Activated naive CD4-positive, alpha-beta T cell treated with anti-CD3 and anti-CD28 coated beads for 36 hours (primary cell): Measurements from ENCODE around the gene RNU1-3. TPM values are rescaled to one million over a fixed set of nuclear protein-coding genes. Genes with fewer than 3 reads are reported as not detected.
"Not testable (repeated sequence)": the region's sequence is repeated elsewhere in the genome, so short reads cannot be mapped to it uniquely, and the experiment has no call there.

Source experiments
- CTCF ChIA-PET: fragments of 350-600 bp; sonication (Branson Sonifier 250); formaldehyde crosslinking; loops from one replicate; lab custom pipeline; 2021; ENCODE audit warnings: antibody characterized with exemption; lab: Charles Lee
- DNase-seq: peaks from one replicate; pipeline ENCODE4 v3.0.0-alpha.2; 2020
- H3K27ac Mint-ChIP-seq: one replicate; pipeline ENCODE4 v1.8.0; 2021; ENCODE audit warnings: mild to moderate bottlenecking, mixed read lengths
- H3K27me3 Mint-ChIP-seq: one replicate; pipeline ENCODE4 v1.8.0; 2021; ENCODE audit warnings: low read depth, mixed read lengths
- H3K36me3 Mint-ChIP-seq: one replicate; pipeline ENCODE4 v1.8.0; 2021; ENCODE audit warnings: low read depth, mixed read lengths
- H3K4me1 Mint-ChIP-seq: one replicate; pipeline ENCODE4 v1.8.0; 2021; ENCODE audit warnings: low read depth, mixed read lengths
- H3K4me3 Mint-ChIP-seq: one replicate; pipeline ENCODE4 v1.8.0; 2021; ENCODE audit warnings: mild to moderate bottlenecking, moderate library complexity, mixed read lengths
- H3K9me3 Mint-ChIP-seq: one replicate; pipeline ENCODE4 v1.8.0; 2021; ENCODE audit warnings: mixed read lengths
- intact Hi-C: fragments of 100-400 bp; cut with micrococcal nuclease; formaldehyde crosslinking; loops from one replicate; pipeline ENCODE4 v1.15.1; 2023
- total RNA-seq, 2 experiments: library from RNA; stranded (reverse); gene quantifications; one replicate each; pipeline ENCODE4 v1.2.3, GENCODE V29; 2021

Gene RNU1-3
- total RNA-seq, 2 experiments from 2014 or later = 1,341 to 1,386 TPM

- CTCF ChIA-PET, H3K4me1 Mint-ChIP-seq, intact Hi-C loops, H3K9me3 Mint-ChIP-seq, H3K27ac Mint-ChIP-seq, H3K27me3 Mint-ChIP-seq, H3K36me3 Mint-ChIP-seq: not testable (repeated sequence)
- H3K4me3 Mint-ChIP-seq = peak overlapping the region; percentile 42
- DNase-seq = peak; percentile 57
Measured at GRCh38 chr1:16647179-16648176, 19.3 kb downstream of the RNU1-3 start.

DNA sequence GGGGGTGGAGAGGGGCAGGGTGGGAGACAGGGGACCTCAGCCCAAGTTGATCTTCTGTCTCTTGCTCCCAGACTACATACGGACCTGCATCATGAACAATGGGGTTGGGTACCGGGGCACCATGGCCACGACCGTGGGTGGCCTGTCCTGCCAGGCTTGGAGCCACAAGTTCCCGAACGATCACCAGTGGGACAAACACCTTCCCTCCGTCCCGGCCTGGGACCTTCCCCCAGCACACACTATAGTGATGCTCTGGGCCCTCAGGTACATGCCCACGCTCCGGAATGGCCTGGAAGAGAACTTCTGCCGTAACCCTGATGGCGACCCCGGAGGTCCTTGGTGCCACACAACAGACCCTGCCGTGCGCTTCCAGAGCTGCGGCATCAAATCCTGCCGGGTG lies 20.0 kb downstream of the RNU1-3 start:
- DNase-seq, H3K4me3 Mint-ChIP-seq, H3K27ac Mint-ChIP-seq, CTCF ChIA-PET, intact Hi-C loops, H3K36me3 Mint-ChIP-seq, H3K27me3 Mint-ChIP-seq, H3K9me3 Mint-ChIP-seq, H3K4me1 Mint-ChIP-seq: not testable (repeated sequence)

DNA sequence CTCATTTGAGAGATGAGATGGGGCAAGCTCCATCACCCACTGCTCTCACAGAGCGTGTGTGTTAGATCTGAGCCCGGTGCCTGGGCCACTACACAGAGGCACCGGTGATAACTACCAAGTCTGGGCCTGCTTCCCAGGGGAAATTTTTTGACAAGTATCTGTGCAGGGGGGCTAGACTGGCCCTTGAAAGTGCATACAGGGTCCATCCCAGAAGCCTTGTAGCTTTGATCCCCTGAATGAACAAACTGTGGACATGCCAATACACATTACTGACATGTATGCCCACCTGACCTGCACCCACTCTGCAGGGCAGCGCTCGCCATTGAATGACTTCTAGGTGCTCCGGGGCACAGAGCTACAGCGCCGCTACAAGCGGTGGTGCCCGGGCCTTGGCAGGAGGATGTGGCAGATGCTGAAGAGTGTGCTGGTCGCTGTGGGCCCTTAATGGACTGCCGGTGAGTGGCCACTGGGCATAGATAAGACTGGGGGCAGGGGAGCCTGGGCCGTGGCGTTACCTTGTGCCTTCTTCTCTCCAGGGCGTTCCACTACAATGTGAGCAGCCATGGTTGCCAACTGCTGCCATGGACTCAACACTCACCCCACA lies 20.6 kb downstream of the RNU1-3 start:
- H3K27me3 Mint-ChIP-seq, intact Hi-C loops, H3K27ac Mint-ChIP-seq, H3K9me3 Mint-ChIP-seq, CTCF ChIA-PET, H3K4me1 Mint-ChIP-seq, H3K36me3 Mint-ChIP-seq: not testable (repeated sequence)
- peak overlapping the region; percentile 20 for H3K4me3 Mint-ChIP-seq
- DNase-seq = peak; percentile 4

DNA sequence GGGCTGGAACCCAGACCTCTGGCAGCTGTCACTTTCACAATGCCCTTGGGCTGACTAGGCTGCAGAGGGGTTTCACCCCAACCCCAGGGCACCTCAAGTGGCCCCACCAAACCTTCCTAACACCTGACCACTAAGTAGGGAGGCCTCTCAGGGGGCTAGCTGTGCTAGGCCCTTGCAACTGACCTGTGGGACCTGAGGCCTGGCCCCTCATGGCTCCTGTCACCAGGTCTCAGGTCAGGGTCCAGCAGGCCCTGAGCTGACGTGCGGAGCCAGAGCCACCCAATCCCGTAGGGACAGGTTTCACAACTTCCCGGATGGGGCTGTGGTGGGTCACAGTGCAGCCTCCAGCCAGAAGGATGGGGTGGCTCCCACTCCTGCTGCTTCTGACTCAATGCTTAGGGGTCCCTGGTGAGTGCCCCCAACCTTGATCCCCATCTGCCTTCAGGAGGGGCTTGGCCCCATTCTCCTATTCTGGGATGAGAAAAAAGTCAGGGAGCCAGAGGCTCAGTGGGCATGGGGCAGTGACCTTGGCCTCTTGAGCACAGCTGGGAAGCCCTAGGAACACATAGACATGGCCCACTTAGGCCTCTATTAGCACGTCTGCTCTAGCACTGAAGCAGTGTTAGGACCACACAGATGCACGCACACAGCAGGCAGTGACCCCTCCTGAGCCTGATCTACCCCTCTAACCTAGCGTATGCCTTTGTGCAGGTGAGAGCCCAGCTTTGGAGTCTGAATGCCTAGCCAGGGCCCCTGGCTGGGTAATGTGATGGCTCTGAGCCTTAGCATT lies 21.3 kb downstream of the RNU1-3 start:
- H3K9me3 Mint-ChIP-seq, H3K27me3 Mint-ChIP-seq, H3K27ac Mint-ChIP-seq, H3K4me3 Mint-ChIP-seq, H3K36me3 Mint-ChIP-seq, CTCF ChIA-PET, H3K4me1 Mint-ChIP-seq, intact Hi-C loops: not testable (repeated sequence)
- DNase-seq = peak; percentile 10

GRCh38 chr1:16644482-16645270 lies 22.1 kb downstream of the RNU1-3 start:
- H3K4me3 Mint-ChIP-seq, H3K27ac Mint-ChIP-seq, H3K27me3 Mint-ChIP-seq, H3K4me1 Mint-ChIP-seq, H3K9me3 Mint-ChIP-seq, H3K36me3 Mint-ChIP-seq, intact Hi-C loops: not testable (repeated sequence)
- CTCF ChIA-PET = interaction anchor here (0.6 kb wide), 1 partner anchor 62 kb away, joined by 4 read pairs; no protein-coding TSS in a partner anchor
- DNase-seq = peak; percentile 98

- DNase-seq = no peak
- CTCF ChIA-PET = interaction anchor here (0.6 kb wide), 1 partner anchor 63 kb away, joined by 4 read pairs; no protein-coding TSS in a partner anchor
- Mint-ChIP-seq H3K9me3 (no peaks in the 10 kb centered on the region), H3K27me3 (no peaks in the 10 kb centered on the region), H3K27ac (no peak overlapping the region), H3K4me3 (no peak overlapping the region), H3K36me3 (no peaks in the 10 kb centered on the region), H3K4me1 (no peaks in the 10 kb centered on the region)
- intact Hi-C loops = no loop called here
Measured at GRCh38 chr1:16644193-16644481, 22.6 kb downstream of the RNU1-3 start.

GRCh38 chr1:16643476-16644192 lies 23.1 kb downstream of the RNU1-3 start:
- H3K4me1 Mint-ChIP-seq, H3K9me3 Mint-ChIP-seq, H3K27me3 Mint-ChIP-seq, H3K36me3 Mint-ChIP-seq, intact Hi-C loops, H3K4me3 Mint-ChIP-seq, H3K27ac Mint-ChIP-seq: not testable (repeated sequence)
- CTCF ChIA-PET = interaction anchor here (0.6 kb wide), 1 partner anchor 64 kb away, joined by 4 read pairs; no protein-coding TSS in a partner anchor
- DNase-seq = peak; percentile 41

- CTCF ChIA-PET, H3K9me3 Mint-ChIP-seq, H3K36me3 Mint-ChIP-seq, H3K27me3 Mint-ChIP-seq, intact Hi-C loops, H3K4me3 Mint-ChIP-seq, H3K4me1 Mint-ChIP-seq, H3K27ac Mint-ChIP-seq: not testable (repeated sequence)
- peak; percentile 12 for DNase-seq
Measured at GRCh38 chr1:16643001-16643411, 23.7 kb downstream of the RNU1-3 start.

GRCh38 chr1:16642025-16642966 lies 24.5 kb downstream of the RNU1-3 start:
- H3K4me1 Mint-ChIP-seq, H3K4me3 Mint-ChIP-seq, H3K36me3 Mint-ChIP-seq, CTCF ChIA-PET, H3K9me3 Mint-ChIP-seq, H3K27me3 Mint-ChIP-seq, H3K27ac Mint-ChIP-seq, intact Hi-C loops: not testable (repeated sequence)
- DNase-seq = peak; percentile 3

DNA sequence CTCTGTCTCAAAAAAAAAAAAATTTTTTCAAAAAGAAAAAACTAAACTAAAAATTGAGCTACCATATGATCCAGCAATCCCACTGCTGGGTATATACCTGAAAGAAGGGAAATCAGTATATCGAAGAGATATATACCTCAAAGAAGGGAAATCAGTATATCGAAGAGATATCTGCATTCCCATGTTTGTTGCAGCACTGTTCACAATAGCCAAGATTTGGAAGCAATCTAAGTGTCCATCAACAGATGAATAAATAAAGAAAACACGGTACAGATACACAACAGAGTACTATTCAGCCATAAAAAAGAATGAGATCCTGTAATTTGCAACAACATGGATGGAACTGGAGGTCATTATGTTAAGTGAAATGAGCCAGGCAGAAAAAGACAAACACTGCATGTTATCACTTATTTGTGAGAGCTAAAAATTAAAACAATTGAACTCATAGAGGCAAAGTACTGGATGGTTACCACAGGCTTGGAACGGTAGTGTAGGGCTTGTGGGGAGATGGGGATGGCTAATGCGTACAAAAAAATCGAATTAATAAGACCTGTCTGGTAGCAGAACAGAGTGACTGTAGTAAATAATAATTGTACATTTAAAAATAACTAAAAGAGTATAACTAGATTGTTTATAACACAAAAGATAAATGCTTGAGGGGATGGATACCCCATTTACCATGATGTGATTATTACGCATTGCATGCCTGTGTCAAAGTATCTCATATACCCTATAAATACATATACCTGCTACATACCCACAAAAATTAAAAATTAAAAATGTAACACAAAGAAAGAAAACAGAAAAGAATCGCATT lies 25.4 kb downstream of the RNU1-3 start:
- H3K9me3 Mint-ChIP-seq, H3K36me3 Mint-ChIP-seq, intact Hi-C loops, DNase-seq, H3K27ac Mint-ChIP-seq, H3K27me3 Mint-ChIP-seq, H3K4me1 Mint-ChIP-seq, H3K4me3 Mint-ChIP-seq: not testable (repeated sequence)
- CTCF ChIA-PET = interaction anchor here (0.6 to 1.2 kb wide), 4 partner anchors 10 to 104 kb away, joined by 3 to 7 read pairs (median 4); no protein-coding TSS in a partner anchor
